ENCODE results near the gene PLXND1.

- TF ChIP-seq CTCF (conservative IDR thresholded peaks at IDR 0.05; ENCODE audit: low read length) (no peak), EZH2phosphoT487 (IDR thresholded peaks at IDR 0.05; ENCODE audit: borderline replicate concordance, low read depth, low read length) (no peak)
These were observed 49.0 kb downstream of the PLXND1 start for GRCh38 chr3:129557548-129557894.
